Activated CD4-positive, CD25-positive, alpha-beta regulatory T cell (primary cell): ENCODE results near the gene TFEB.

Experiments used
- DNase-seq, 4 experiments: peaks; one replicate each; lab custom pipeline; 2025; lab: John Stamatoyannopoulos, UW

TFEB gene

DNA sequence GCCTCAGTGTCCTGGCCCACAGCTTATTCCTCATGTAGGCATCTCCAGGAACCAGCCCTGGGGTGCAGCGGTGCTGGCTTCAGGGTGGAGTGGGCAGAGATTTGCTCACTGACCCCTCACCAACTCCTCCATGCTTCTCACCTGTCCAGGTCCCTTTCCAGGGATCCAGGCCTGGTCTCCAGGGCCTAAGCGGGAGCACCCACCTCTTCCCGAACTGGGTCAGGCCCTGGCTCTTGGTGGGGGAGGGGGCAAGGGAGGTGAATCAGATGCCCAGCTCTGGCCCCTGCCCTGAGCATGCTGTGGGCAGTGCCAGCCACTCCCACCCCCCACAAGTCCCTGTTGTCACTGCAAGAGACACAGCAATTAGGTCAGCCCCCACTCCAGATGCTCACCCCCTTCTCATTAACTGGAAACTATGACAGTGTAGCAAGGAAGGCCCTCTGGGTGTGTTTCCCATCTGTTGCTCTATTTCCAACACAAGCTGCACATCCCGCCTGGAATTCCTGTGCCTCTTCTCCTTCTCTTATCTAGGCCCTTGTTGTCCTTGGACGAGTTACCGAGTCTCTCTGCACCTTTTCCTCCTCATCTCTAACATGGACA is 60.1 kb downstream of the TFEB start:
- no peak for DNase-seq

DNA sequence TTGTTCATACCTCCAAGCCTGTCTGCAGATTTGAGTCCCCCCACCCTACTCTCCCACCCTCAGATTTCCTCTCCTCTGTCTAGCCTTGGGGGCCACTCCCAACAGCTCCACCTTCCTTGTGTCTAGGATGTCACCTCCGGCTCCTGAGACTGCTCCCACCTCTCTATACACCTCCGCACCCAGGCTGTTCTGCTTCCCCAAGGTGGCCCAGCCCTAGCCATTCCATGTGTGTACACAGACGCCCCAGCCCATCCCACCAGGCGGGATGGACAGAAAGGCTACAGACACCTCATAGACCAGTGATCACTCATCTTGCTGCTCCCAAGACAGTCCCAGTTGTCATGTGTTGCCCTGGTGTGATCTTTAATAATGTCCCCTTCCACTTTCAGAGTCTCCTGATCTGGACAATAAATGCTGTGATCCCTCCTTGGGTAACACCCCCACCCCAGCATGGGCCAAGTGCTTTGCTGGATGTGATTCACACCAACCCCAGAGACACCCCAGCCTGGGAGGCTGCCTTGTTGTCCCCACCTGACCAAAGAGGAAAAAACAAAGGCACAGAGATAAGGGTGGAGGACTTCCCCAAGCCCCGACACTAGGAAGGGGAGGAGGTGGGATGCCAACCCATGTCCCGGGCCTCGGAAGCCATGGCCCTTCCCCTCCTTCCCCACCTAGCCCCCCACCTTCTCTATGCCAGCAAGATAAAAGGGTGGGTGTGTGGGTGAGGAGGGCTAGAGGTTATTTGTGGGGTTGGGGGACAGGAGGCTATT is 61.0 kb downstream of the TFEB start:
- no peak for DNase-seq

DNA sequence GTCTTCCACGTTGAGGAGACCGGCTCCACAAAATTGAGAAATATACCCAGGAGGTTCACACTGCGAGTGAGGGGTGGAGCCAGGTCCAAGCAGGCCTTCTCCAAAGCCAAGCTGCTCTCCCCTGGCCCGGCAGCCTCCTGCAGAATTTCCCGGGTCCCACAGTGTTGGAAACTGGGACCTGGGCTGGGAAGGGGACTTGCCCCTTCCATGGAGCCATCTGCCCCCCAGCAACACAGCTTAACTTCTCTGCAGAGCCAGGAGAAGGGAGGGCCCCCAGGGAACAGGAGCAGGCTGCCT is 61.8 kb downstream of the TFEB start:
- DNase-seq: no peak

DNA sequence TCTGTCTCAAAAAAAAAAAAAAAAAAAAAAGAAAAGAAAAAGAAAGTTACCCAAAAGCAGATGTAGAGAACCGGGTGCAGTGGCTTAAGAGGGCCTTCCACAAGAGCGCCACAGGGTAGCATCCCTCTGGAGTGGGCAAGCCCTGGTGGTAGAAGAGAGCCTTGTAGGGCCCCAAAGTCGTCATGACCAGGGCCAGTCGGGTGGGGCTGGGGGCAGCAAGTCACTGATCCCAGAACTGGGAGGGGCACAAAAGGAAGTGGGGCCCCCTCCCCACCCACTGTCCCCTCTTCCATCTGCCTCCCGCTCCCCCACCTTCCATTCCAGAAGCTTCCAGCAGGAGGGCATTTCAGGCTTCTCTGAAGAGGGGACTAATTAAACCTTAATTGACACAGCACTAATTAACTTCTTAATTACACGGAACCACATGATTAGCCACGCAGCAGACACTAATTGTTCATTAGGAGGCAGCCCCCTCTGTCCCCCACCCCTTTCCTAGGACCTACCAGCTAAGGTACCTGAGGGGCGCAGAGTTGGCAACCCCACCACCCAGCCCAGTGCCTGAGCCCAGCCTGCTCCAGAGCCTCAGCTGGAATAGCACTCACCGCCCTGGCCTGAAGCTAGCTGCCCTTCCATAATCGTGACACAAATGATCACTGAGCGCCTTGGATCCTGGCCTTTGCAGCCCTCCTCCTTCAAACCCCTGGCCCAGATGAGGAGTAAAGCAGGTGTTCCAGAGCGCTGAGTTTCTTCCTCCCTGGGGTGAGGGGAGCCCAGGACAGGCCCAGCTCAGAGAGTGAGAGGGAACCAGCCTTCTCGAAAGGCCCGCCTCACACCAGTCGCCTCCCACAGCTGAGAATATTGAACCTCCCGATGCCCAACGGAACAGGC is 62.3 kb downstream of the TFEB start:
- no peak for DNase-seq

DNA sequence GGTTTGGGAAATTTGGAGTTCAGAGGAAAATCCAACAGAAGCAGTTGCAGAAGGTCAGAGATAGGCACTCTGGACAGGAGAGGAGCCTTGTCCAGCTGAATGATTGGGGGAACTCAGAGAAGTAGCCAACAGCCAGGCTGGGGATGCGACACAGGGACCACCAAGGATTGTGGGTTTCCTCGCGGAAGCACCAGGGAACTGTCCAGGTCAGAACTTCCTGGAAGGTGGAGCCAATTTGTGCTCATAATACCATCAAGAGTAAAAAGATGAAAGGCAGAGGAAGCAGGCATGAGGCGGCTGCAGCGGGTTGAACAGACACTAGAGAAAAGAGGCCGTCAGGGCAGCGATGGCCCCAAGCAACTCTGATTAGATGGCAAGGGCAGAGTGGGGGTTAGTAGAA is 63.4 kb downstream of the TFEB start:
- DNase-seq: no peak

DNA sequence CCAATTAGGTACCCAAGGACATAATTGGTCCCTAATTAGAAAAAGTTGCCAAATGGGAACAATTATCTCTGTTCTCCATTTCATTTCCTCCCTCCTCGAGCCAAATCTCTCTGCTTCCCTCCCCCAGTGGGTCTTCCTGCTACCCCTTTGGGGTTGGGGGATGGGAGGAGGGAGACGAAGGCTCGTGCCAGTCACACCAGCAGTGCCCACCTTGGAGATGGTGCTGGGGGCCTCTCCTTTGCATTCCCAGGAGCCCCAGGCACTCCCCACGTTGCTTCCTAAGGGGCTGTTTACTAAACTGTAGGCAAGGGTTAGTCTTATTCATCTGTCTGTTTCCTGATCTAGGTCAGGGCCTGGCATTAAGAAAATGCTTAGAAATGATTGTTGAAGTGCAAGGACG is 64.0 kb downstream of the TFEB start:
- DNase-seq: no peak

DNA sequence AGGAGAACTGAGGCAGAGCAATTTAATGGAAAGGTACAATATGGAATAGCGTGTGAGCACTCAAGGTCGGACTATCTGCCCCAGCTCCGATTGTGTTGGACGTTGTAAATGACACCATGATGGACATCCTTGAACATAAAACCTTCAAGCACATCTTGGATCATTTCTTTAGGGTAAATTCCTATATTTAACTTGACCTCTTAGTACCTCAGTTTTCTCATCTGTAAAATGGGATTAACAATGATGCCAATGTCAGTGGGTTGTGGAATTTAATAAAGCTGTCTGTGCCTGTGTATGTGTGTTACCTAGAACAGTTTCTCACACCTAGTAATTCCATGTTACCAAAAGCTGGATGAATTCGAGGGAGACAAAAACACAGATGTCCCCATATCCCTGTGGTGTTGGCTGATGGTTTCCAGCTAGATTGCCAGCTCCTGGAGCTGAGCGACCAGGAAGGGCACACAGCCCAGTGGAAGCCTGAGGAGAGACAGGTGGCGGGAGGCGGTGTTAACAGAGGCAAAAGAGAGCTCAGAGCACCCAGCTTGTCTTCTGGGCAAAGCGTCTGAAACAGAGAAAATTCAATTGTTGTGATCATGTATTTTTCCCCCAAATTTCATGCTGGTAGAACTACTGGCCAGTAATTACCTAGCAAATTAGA is 64.6 kb downstream of the TFEB start:
- DNase-seq: no peak

DNA sequence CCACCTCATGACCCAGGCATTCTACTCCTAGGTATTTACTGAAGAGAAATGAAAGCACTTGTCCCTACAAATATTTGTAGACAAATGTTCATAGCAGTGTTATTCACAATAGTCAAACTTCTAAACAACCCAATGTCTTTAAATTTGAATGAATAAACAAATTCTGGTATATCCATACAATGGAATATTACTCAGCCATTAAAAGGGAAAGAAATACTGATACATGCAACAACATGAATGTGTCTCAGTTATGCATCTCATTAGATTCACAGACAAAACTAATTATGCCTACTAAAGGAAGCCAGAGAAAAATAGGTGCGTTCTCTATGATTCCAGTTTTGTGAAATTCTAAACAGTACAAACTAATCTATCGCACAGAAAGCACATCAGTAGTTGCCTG is 66.4 kb downstream of the TFEB start:
- no peak for DNase-seq

DNA sequence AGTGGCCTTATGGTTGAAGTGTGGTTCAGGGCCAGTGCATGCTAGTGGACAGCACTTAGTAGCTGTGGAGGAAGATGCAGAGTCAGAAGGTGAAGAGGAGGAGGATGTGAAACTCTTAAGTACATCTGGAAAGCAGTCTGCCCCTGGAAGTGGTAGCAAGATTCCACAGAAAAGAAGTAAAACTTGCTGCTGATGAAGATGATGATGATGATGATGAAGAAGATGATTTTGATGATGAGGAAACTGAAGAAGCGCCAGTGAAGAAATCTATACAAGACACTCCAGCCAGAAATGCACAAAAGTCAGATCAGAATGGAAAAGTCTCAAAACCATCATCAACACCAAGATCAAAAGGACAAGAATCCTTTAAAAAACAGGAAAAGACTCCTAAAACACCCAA is 68.2 kb downstream of the TFEB start:
- no peak for DNase-seq

DNA sequence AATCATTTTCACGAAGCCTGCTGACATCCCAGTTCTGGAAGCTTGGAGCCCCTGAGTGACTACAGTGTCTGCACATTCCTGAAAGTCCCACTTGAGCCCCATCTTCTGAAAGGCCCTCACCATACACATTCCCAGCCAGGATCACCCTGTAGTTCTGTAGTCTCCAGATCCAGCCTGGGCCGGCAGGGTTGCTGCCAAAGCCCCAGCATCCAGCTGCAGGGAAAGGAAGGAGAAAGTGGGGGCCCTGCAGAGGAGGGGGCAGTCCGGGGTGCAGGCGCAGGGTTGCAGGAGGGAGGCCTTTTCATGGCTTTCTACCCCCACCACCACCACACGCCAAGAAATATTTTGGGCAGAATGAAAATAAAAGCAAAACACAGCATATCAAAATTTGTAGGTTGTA is 71.1 kb downstream of the TFEB start:
- no peak for DNase-seq

DNA sequence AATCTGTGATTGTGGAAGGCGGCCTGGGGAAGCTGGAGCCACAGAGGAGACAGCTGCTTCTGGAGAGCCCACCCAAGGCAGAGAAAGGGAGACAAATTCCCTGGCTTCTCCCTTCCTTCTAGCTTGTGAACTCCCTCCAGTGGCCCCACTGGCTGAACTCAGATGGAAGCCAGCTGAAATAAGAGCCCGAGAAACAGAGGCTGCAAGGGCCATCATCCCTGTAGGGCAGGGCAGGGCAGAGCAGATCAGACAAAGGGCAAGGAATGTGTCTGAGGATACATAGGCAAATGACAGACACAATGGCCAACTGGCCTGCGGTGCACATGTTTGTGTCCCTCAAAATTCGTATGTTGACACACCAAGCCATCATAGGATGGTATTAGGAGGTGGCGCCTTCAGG is 71.8 kb downstream of the TFEB start:
- DNase-seq: no peak

DNA sequence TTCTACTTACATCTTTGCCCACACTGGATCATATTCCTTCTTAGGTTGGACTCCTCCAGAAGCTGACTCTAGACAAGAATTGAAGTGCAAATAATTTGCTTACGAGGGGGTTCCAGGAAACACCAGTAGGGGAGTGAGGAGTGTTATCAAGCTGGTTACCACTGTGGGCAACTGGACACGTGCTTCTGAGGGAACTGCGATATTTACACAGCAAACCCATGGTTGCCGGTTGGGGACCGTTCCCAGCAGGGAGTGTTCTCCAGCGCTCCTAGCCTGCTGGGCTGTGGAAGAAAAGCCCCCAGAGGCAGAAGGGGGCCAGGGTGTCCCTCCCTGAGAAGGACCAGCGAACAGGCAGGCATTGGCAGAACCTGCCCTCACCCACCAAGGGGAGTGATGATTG is 75.5 kb downstream of the TFEB start:
- DNase-seq: no peak

DNA sequence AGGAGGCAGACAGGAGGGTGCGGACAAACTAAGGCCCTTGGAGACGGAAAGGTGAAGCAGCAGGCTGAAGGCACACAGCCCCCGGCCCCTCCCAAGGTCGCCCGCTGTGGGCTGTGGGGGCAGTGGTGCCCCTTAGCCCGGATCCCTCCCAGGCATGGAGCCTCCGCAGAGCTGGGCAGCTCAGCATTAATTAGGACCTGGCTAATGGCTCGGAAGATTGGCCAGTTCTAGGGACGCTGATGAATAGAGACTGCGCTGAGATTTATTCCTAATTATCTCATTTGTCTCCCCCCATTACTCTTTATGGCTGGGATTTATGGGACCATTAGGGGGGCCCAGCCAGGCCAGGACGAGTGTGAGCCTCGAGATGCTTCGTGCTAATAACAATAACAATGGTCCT is 76.8 kb downstream of the TFEB start:
- DNase-seq: no peak

DNA sequence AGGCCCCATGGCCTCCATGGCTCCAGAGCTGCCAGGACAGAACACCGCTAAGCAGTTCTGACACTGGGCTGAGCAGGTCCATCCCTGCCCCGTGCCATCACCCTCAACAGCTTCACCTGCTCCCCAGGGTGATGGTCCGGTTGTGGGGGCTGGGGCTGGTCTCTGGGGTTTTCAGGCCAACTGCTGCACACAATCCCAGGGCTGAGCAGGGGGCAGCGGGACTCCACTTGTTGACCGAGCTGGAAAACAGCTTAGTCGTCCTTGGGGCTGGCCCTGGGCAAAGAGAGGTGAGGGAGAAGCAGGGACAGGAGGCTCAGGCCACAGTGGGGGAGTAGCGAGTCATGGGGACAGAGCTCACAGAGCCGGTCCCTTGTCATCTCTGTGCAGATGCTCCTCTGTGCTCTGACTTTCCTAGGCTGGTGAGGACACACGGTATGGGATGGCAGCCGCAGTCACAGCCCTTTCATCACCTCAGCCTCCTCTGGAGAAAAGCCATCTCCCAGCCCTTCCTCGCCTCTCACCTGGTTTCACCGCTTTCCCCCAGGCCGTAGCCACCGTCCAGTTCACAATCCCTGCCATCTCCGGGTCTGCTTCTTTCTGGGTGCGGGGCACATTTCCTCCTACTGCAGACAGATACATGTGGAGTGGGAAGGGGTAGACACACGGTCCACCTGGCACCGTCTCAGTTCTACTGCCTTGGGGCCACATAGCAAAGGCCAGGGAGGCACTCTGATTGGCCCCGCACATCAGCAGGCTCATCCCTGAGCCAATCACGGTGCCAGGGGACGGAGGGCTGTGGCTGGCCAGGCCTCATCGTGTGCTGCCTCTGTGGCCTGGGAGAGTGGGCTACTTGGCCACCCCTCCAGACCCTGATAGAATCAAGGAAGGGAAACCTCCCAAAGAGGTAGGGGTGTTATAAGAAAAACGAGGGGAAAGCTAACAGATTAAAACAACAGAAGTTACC is 78.0 kb downstream of the TFEB start:
- no peak for DNase-seq

DNA sequence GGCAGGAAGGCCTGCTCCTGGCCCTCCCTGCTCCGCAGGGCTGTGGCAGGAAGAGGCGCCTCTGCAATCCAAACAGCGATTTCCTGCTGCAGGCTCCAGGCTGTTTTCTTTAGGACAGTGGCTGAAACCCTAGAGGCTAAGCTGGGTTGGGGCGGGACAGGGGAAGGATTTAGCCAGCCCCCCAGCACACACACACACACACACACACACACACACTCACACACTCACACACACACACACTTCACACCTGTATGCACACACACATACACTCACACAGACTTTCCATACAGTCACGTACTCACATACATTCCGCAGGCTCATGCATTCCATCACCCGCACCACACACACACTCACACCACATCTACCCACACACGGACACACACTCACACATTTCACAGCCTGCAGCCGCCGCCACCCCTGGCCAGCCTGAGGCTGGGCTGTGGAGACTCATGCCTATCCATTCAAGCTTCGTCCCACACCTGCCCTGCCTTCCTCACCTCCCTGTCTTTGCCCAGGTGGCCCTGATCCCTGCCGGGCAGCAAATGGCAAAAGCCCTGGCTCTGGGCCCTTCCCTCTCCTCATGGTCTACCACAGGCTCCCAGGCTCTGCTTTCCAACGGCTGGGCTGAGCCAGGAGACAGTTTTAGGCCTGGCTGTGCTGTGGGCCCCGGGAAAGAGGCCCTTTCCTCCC is 79.3 kb downstream of the TFEB start:
- no peak for DNase-seq

DNA sequence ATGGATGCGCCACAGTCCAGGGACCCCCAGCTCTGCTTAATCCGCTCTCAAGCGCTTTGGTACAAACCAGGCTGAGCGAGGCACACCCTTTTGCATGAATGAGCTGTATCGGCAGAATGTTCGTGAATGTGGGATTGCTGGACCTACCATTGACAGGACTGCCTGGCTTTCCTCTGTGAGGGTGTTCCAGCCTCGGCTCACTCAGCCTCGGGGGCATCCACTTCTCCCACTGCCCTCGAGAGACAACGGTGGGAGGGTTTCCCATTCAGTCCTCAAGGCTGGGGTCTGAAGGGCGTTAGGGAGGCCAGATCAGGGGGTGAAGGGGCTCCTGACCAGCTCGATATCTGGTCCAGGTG is 79.8 kb downstream of the TFEB start:
- no peak for DNase-seq

DNA sequence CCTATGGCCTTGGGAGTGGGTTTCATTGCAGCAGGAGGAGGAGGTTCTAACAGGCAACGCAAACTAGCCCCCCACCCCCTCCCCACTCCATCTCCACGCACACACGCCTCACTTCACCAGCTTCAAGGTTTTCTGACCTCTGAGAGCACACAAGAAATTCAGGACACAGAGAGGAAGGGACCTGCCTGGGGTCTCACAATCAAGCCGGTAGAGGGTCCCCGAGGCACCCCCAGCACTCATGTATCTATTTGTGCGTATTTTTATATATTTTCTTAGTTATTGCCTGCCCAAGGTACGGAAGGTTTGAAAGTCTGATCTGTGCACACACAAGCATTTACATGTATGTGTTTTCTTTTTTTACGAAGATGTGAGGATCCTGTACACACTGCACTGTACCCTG is 80.2 kb downstream of the TFEB start:
- DNase-seq: no peak

DNA sequence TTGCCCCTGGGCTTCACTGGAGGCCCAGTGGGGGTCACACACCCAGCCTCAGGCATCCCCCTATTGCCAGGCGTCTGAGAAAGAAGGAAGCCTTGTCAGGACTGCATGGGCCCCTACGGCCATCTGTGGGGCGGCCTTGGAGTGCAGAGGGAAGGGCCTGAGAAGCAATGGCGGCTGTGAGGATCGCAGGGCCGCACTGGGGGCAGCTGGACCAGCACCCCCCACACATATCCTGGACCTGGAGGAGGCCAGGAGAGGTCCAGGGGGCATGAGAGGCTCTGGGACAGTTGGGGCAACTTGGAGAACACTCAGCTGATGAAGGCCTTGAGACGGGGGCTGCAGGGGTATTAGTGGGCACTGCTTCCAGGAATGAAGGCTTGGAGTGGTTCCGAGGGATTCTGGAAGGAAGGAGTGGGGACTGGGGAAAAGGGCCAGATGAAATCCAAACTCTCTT is 80.7 kb downstream of the TFEB start:
- DNase-seq: no peak

DNA sequence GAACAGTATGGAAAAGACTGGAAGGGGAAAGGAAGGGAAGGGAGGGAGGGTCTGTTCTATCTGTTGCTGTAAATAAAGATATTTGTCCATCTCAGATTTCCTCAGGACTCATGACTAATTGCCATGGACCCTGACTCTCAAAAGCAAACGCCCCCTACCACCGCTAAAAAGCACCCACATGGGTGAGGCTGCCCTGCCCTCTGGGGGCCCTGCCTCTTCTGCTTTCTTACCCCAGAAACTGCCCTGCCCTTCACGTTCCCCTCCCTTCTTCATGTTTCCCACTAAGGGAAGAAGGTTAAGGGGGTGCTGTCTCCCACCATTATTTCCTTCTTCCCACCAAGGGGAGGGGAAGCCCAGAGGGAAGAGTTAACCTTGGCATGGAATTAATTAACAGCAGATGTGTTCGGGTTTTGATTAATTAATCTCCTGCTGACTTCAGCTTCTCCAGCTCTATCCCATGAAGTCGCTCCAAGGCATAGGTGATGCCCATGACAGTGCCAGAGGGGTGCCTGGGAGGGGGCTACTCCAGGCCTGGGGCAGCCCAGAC is 81.2 kb downstream of the TFEB start:
- no peak for DNase-seq

DNA sequence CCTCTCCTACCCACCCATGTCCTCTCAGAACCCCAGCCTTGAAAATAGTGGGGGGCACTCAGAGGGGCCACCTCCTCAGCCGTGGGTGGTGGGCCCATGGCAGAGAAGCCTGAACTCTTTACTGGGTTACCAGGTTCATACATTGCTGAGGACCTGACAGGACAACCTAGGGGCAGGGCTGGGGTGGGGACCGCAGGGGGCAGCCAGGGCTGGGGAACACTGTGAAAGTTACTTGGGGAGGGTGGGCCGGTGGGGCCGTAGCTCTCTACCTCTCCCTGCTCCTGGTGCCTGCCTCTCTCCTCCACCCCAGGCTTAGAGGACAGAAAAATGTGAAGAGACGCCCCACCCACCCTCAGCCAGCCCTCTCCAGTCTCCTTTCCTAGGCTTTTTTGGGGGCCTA is 81.7 kb downstream of the TFEB start:
- no peak for DNase-seq
